GM12872 (cell line): Measurements from ENCODE around the gene ZNF503.

Experiments
- CTCF ChIP-seq: IDR thresholded peaks from 3 replicates; pipeline ENCODE4 v1.5.1; 2011; ENCODE audit warnings: low read depth, mild to moderate bottlenecking, low read length, moderate library complexity; ENCODE audit not compliant: insufficient read depth

ZNF503 gene

GRCh38 chr10:75405598-75406461, 4.3 kb upstream of the ZNF503 start:
- TF ChIP-seq CTCF = no peak

- no peak for TF ChIP-seq CTCF
Observed at GRCh38 chr10:75404815-75405597, 3.4 kb upstream of the ZNF503 start.

- TF ChIP-seq CTCF = no peak
Observed at GRCh38 chr10:75403939-75404814, 2.6 kb upstream of the ZNF503 start.

GRCh38 chr10:75403144-75403938, 1.8 kb upstream of the ZNF503 start:
- TF ChIP-seq CTCF = no peak

- no peak for TF ChIP-seq CTCF
Observed at GRCh38 chr10:75402486-75403143, 1.1 kb upstream of the ZNF503 start.

- TF ChIP-seq CTCF = no peak
Observed at GRCh38 chr10:75400771-75401568, 594 bp downstream of the ZNF503 start.
